Left hindlimb (tissue), 1 donor: ENCODE measurements around the gene NDUFA5.

Experiments
- DNase-seq: peaks from one replicate; pipeline ENCODE4 v3.0.0-alpha.2; 2018

Gene NDUFA5

DNA sequence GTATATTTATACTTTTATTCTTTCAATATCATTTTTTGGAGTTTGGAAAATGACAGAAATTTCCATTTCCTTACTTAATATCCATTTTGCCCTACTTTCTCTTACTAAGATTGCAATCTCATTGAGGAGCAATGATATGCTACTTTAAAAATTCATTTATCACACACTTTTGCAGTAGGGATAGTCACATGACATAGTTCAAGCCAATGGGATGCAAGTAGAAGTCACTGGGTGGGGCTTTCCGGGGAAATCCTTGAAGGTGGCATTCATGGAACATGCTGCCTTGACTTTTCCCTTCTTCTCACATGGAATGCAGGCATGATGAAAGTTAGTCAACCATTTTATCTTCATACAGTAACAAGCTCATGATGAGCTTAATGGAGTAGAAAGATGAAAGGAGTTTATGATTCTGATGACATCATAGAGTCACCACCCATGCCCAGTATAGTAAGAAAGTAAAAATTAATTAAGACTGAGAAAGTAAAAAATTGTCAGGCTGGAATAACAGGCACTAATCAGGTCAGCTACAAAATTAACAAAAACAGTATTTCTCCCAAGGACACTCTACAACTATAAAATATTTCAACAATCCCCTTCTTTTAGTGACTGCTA is 56.6 kb downstream of the NDUFA5 start:
- no peak for DNase-seq

DNA sequence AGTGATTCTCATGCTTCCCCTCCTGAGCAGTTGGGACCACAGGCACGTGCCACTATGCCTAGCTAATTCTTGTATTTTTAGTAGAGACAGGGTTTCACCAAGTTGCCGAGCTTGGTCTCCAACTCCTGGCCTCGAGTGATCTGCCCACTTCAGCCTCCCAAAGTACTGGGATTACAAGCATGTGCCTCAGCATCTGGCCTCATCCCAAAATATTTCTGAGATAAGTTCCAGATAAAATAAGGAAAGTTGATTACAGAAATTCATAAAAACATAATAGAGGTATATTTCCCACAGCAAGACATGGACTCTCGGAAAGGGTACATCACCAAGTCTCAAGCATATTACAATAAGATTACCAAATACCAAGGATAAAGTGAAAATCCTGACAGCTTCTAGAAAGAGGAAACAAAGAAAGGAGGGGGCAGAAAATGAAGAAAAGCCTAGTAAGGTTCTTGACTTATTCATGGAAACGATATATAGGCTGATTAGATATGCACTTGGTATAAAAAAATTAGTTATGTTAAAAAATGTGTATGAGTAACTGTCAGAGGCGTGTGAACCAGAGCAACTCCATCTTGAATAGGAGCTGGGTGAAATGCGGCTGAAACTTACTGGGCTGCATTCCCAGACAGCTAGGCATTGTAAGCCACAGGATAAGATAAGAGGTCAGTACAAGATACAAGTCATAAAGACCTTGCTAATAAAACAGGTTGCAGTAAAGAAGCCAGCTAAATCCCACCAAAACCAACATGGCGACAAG is 58.2 kb downstream of the NDUFA5 start:
- DNase-seq: no peak

DNA sequence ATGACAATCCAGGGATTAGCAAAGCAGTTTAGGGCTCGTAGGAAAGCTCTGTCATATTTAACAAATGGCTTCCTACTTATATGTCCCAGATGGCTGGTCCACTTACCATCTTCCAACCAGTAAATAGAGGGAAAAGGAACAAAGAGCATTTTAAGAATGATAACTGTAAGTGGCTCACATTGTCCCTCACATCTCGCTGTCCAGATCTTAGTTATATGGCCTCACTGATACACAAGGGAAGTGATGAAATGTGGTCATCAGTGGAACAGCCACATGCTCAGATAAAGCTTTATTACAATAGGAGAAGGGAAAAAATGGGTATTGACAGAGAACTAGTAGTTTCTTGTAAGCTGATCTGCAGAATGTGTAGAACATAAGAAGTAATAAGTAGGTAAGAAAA is 59.0 kb downstream of the NDUFA5 start:
- no peak for DNase-seq

DNA sequence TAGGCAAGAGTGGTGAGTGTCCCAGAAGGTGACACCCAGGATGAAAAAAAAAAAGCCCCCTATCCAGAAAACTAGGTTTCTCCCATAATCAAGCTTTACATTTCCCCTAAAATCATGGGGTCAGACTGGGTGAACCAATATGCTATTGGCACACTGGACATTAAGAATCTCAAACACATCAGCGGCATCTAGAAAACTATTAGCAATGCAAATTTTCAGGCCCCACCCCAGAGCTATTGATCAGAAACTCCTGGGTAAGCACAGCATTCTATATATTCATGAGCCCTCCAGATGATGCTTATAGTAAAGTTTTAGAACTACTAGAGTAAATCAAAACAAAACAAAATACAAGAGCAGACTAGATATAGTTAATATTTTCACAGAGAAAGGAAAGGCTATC is 59.6 kb downstream of the NDUFA5 start:
- no peak for DNase-seq

DNA sequence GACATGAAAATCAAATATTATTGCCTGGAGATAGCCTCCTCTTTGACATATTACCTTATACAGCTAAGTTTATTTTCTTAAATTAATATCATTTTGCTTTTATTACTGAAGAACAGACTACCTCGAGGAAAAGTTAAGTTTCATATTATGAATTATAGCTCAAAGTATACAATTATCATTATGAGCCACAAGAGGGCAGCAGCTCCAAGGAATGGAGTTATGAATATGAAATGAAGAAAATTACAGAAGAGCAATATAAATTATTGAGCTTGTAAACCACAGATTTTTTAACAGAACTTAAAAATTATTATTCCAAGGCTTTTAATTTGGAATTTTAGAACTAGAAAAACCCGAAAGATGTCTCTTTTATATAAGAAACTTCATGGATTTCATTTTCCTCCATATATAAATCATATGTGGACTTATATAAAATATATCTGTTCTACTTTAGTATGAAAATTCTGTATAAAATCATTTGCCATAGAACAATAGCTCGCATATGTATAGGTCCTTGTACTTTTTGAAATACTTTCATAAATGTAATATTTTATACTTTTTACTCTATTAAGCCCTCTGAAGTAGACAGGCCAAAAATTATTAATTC is 63.3 kb downstream of the NDUFA5 start:
- no peak for DNase-seq

DNA sequence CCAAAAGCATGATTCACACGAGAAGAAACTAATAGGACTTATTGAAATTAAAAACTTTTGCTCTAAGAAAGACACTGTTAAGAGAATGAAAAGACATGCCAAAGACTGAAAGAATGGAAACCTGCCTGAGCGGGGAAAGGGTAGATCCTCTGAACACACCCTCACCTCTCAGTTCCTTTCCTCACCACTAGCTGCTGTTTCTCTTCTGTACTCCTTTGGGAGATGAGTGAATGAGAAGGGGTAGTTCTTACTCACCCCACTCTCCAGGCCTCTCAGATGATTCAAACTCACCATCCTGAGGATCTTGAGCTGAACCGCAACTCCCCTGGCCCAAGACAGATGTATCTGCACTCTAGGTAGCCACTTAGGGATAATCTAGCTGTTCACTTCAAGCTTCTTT is 65.1 kb downstream of the NDUFA5 start:
- no peak for DNase-seq
